Spleen (tissue), 11 donors: ENCODE data around the gene PITHD1. TPM values are rescaled to one million over a fixed set of nuclear protein-coding genes. Genes with fewer than 3 reads are reported as not detected.

ENCODE experiments used
- DNase-seq: peaks from one replicate; pipeline ENCODE4 v3.0.0-alpha.2; 2020
- H3K27ac ChIP-seq, 8 donors: fragments of 200-600 bp; sonication (generic) in 7 of 8; 1 replicate in 4 of 8; 2 replicates in 4 of 8; pipeline versions ENCODE4 v1.5.0 to v1.8.0; 2016 to 2021; ENCODE audit warnings: inconsistent platforms in 4 of 8, mild to moderate bottlenecking in 4 of 8, moderate library complexity in 1 of 8
- H3K27me3 ChIP-seq, 7 donors: fragments of 200-600 bp; sonication (generic) in 6 of 7; replicated peaks in 1 of 7; 1 replicate in 4 of 7; 2 replicates in 3 of 7; pipeline versions ENCODE4 v1.5.0 to v1.8.0; 2016 to 2021; ENCODE audit warnings: inconsistent platforms in 3 of 7, mild to moderate bottlenecking in 1 of 7
- H3K36me3 ChIP-seq, 6 donors: fragments of 200-600 bp; sonication (generic) in 5 of 6; 1 replicate in 4 of 6; 2 replicates in 2 of 6; pipeline versions ENCODE4 v1.5.0 to v1.8.0; 2016 to 2021; ENCODE audit warnings: inconsistent platforms in 2 of 6
- H3K4me1 ChIP-seq, 6 donors: fragments of 200-600 bp; sonication (generic) in 5 of 6; 1 replicate in 3 of 6; 2 replicates in 3 of 6; pipeline versions ENCODE4 v1.5.0 to v1.8.0; 2016 to 2021; ENCODE audit warnings: inconsistent platforms in 3 of 6
- H3K4me3 ChIP-seq, 8 donors: fragments of 200-600 bp; sonication (generic) in 7 of 8; 1 replicate in 4 of 8; 2 replicates in 4 of 8; pipeline versions ENCODE4 v1.5.0 to v1.8.0; 2016 to 2021; ENCODE audit warnings: inconsistent platforms in 4 of 8, mild to moderate bottlenecking in 4 of 8, moderate library complexity in 2 of 8
- H3K9me3 ChIP-seq, 8 donors: fragments of 200-600 bp; sonication (generic) in 7 of 8; 1 replicate in 4 of 8; 2 replicates in 4 of 8; pipeline versions ENCODE4 v1.5.0 to v1.8.0; 2016 to 2021; ENCODE audit warnings: inconsistent platforms in 4 of 8
- POLR2A ChIP-seq, 3 donors: fragments of 450-650 bp; IDR thresholded peaks; one replicate each; pipeline ENCODE4 v1.5.1; 2017; ENCODE audit warnings: antibody characterized with exemption in 3 of 3, mild to moderate bottlenecking in 1 of 3
- POLR2AphosphoS5 ChIP-seq, 3 donors: sonication (generic); formaldehyde crosslinking; IDR thresholded peaks; one replicate each; pipeline ENCODE4 v1.5.1; 2017; ENCODE audit warnings: antibody characterized with exemption in 3 of 3
- WGBS, 5 donors: extraction: QIAGEN DNeasy Blood & Tissue Kit in 3 of 5; methylation state at CpG; one replicate each; pipeline versions ENCODE4 v1.1.5 to v1.1.7; 2013 to 2018; 5-methylcytosine and 5-hydroxymethylcytosine counted together
- intact Hi-C: fragments of 100-400 bp; cut with DNase I; formaldehyde crosslinking; loops from one replicate; pipeline ENCODE4 v1.15.0; 2023; ENCODE audit warnings: low total_unique reads
- polyA plus RNA-seq, 3 donors: library from polyadenylated mRNA; stranded (reverse); fragments of 200-250 nt; gene quantifications; one replicate each; pipeline ENCODE4 v1.2.1, GENCODE V29; 2013
- total RNA-seq, 7 donors: library from RNA; depleted of rRNA in 3 of 7; stranded (reverse); fragments of >200 nt in 3 of 7; fragmentation: NEBNext Ultra II Directional in 4 of 7; extraction: Animal tissue kit (Norgen Biotek cat#: 25700) in 4 of 7; gene quantifications; one replicate each; pipeline versions ENCODE4 v1.1.0 to v1.2.1, GENCODE V29; 2016 to 2021
- TF ChIP-seq, protein P1 (sequence below), 11 experiments: fragments of 200-600 bp in 7 of 11; fragments of 450-650 bp in 4 of 11; sonication (generic) in 4 of 11; IDR thresholded peaks in 8 of 11; conservative IDR thresholded peaks in 3 of 11; 1 replicate in 7 of 11; 2 replicates in 4 of 11; pipeline versions ENCODE4 v1.4.0 to v1.8.0; 2016 to 2021; ENCODE audit warnings: antibody characterized with exemption in 11 of 11, inconsistent platforms in 4 of 11, mild to moderate bottlenecking in 1 of 11
- donor health status: healthy with polysubstance abuse.
- donor health status: DM: no; HTN: no; CAD: no; lungs with moderate emphysema.
- donor health status: DM: no; HTN: no; CAD: no.
- donor health status: Bipolar disorder and iron deficiency.
- donor health status: healthy.
- donor health status: DM: no; HTN: no; CAD: no.
- donor health status: DM: yes; HTN: yes; CAD: no.

PITHD1 gene
- total and polyA plus RNA-seq, 10 donors: 43.9 to 68.5 (median 52.0) TPM

DNA sequence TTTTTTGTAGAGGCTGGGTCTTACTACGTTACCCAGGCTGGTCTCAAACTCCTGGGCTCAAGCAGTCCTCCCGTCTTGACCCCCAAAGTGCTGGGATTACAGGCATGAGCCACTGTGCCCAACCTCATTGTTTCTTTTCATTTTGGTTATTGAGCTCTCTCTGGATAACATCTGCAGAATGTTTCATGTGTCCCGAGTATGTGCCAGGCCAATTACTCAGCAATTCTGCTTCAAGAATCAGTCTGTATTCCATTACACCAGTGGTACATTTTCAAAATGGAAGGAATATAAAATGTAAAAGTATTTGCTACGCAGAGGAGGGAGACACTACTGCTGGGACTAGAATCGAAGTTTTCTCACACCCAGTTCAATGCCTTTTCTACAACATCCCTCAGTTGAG, 36.6 kb upstream of the PITHD1 start:
- TF ChIP-seq POLR2A (IDR thresholded peaks at IDR 0.05) (no peak), POLR2AphosphoS5 (IDR thresholded peaks at IDR 0.05) (no peak)
- TF ChIP-seq, protein P1, sequence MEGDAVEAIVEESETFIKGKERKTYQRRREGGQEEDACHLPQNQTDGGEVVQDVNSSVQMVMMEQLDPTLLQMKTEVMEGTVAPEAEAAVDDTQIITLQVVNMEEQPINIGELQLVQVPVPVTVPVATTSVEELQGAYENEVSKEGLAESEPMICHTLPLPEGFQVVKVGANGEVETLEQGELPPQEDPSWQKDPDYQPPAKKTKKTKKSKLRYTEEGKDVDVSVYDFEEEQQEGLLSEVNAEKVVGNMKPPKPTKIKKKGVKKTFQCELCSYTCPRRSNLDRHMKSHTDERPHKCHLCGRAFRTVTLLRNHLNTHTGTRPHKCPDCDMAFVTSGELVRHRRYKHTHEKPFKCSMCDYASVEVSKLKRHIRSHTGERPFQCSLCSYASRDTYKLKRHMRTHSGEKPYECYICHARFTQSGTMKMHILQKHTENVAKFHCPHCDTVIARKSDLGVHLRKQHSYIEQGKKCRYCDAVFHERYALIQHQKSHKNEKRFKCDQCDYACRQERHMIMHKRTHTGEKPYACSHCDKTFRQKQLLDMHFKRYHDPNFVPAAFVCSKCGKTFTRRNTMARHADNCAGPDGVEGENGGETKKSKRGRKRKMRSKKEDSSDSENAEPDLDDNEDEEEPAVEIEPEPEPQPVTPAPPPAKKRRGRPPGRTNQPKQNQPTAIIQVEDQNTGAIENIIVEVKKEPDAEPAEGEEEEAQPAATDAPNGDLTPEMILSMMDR (IDR thresholded peaks at IDR 0.05 in 8 of 11, conservative IDR thresholded peaks at IDR 0.05 in 3 of 11): no peak
- peaks cover 10 to 39% (median 36%) of the 10 kb centered on the region in 6 donors for H3K4me1 ChIP-seq
- intact Hi-C loops: loop anchor here (10.0 kb wide), 1 partner anchor 47 kb away; the partner anchor contains the start of gene RPL11
- H3K36me3 ChIP-seq: peaks cover 0 to 11% (median 3%) of the 10 kb centered on the region in 6 donors
- H3K27me3 ChIP-seq: no peaks in the 10 kb centered on the region
- WGBS, 5 donors: 90 to 95% (median 90%) methylated on average over 5 of the region's 5 CpGs
- H3K4me3 ChIP-seq: no peak overlapping the region
- H3K9me3 ChIP-seq: no peaks in the 10 kb centered on the region
- H3K27ac ChIP-seq: no peak overlapping the region
- DNase-seq: peak; percentile 17

DNA sequence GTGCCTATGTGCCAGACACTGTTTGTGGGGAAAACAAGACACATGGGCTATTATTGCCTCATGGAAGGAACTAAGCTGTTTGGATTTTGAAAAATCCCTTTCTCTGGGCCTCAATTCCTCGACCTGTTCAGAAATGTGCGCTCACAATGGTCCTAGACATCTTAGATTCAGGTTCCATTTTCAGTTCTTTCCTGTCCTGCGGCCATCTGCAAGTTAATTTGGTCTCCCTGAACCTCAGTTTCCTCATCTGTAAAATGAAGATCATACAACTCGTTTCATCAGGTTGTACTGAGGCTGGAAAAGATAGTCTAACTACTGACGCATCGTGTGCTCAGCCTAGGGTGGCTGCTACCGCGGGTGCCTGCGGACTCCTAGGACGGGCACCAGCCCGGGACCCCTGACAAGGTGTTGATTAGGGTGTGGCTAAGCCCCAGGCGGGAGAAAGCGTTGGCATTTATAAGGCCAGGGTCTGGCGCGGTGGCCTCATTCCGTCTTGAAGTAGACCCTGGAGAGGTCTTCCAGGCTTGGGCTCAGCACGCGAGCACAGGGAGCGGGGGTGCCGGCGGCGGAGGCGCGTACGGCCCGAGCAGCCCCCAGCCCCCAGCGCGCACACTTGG, 35.4 kb upstream of the PITHD1 start:
- WGBS, 5 donors: 9 to 22% (median 13%) methylated on average over 11 to 28 of the region's 28 CpGs

GRCh38 chr1:23743287-23744152, 34.7 kb upstream of the PITHD1 start, which contains the start of gene ELOA:
TSS of gene ELOA (plus strand) at chr1:23743471. CDS start at chr1:23743504, 33 bp downstream.
- Histone ChIP-seq H3K9me3 (no peaks in the 10 kb centered on the region), H3K27ac (peak within 1 kb of the TSS; percentile 89 to 98 (median 96)), H3K4me3 (peak within 1 kb of the TSS; percentile 90 to 100 (median 98)), H3K4me1 (peaks cover 19 to 58% (median 54%) of the 10 kb centered on the region in 6 donors), H3K36me3 (peaks cover 0 to 26% (median 3%) of the 10 kb centered on the region in 6 donors), H3K27me3 (no peaks in the 10 kb centered on the region)
- intact Hi-C loops: loop anchor here (10.0 kb wide), 1 partner anchor 49 kb away; the partner anchor contains the start of gene RPL11
- peak; percentile 97 for DNase-seq
- TF ChIP-seq POLR2A (IDR thresholded peaks at IDR 0.05) (peak in 2 of 3 donors; percentile 43 to 52), POLR2AphosphoS5 (IDR thresholded peaks at IDR 0.05) (peak; percentile 92 to 95 (median 94))
- TF ChIP-seq, protein P1 (IDR thresholded peaks at IDR 0.05 in 8 of 11, conservative IDR thresholded peaks at IDR 0.05 in 3 of 11): no peak
- WGBS, 5 donors: 0 to 1% (median 0%) methylated on average over 47 to 119 of the region's 119 CpGs

More for the DNA sequence above, 35.4 kb upstream of the PITHD1 start:
- intact Hi-C loops: loop anchor here (10.0 kb wide), 1 partner anchor 48 kb away; the partner anchor contains the start of gene RPL11
- Histone ChIP-seq H3K4me3 (peak overlapping the region; percentile 90 to 100 (median 98)), H3K27me3 (no peaks in the 10 kb centered on the region), H3K27ac (peak overlapping the region; percentile 89 to 98 (median 96)), H3K9me3 (no peaks in the 10 kb centered on the region), H3K36me3 (peaks cover 0 to 21% (median 3%) of the 10 kb centered on the region in 6 donors), H3K4me1 (peaks cover 14 to 51% (median 46%) of the 10 kb centered on the region in 6 donors)
- TF ChIP-seq POLR2AphosphoS5 (IDR thresholded peaks at IDR 0.05) (no peak), POLR2A (IDR thresholded peaks at IDR 0.05) (no peak)
- TF ChIP-seq, protein P1 (IDR thresholded peaks at IDR 0.05 in 8 of 11, conservative IDR thresholded peaks at IDR 0.05 in 3 of 11): no peak
- no peak for DNase-seq
